IPS-20b (cell line): Measurements from ENCODE around the gene TRAF6.

ENCODE experiments used
- H3K27ac ChIP-seq: one replicate; pipeline ENCODE4 v1.5.1; 2013; ENCODE audit warnings: low read length
- H3K27me3 ChIP-seq: 2 replicates; pipeline ENCODE4 v1.6.1; 2013; ENCODE audit warnings: mild to moderate bottlenecking, low read length, inconsistent platforms; ENCODE audit not compliant: insufficient read depth
- H3K36me3 ChIP-seq: 2 replicates; pipeline ENCODE4 v1.6.1; 2013; ENCODE audit warnings: low read depth, mild to moderate bottlenecking, inconsistent platforms, low read length, moderate library complexity; ENCODE audit not compliant: insufficient read depth
- H3K4me1 ChIP-seq: 2 replicates; pipeline ENCODE4 v1.6.1; 2013; ENCODE audit warnings: mild to moderate bottlenecking, control low read depth, inconsistent platforms, low read length, moderate library complexity; ENCODE audit not compliant: insufficient read depth
- H3K4me3 ChIP-seq: 2 replicates; pipeline ENCODE4 v1.5.1; 2013; ENCODE audit warnings: mild to moderate bottlenecking, low read length, inconsistent platforms
- H3K9ac ChIP-seq: 2 replicates; pipeline ENCODE4 v1.6.1; 2013; ENCODE audit warnings: low read depth, mild to moderate bottlenecking, inconsistent platforms, low read length, moderate library complexity
- H3K9me3 ChIP-seq: 2 replicates; pipeline ENCODE4 v1.6.1; 2013; ENCODE audit warnings: mild to moderate bottlenecking, low read depth, low read length, inconsistent platforms; ENCODE audit not compliant: insufficient read depth

The TRAF6 gene

DNA sequence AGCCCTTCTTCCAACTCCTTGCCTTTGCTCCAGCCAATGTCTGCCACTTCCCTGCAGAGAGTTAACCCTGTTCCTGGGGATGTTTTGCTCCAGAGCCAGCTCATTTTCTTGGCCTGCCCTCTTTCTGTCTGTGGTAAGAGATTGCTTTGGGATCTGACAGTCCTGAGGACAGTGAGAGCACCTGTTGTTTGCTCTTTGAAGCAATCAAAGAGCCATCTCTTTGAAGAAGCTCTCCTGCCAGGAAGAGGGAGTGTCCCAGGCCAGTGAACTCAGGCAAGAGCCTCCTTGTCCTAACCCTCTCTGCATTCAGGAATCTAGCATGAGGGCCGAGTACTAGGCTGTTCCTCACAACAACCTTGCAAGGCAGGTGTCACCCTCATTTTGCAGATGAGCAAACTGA lies 42.2 kb downstream of the TRAF6 start:
- Histone ChIP-seq H3K27me3 (peaks cover 3% of the 10 kb centered on the region; the same call in 1 of the 2 replicates), H3K9me3 (no peaks in the 10 kb centered on the region), H3K9ac (no peak overlapping the region), H3K36me3 (no peaks in the 10 kb centered on the region), H3K27ac (no peak overlapping the region), H3K4me3 (no peak overlapping the region), H3K4me1 (no peaks in the 10 kb centered on the region)

DNA sequence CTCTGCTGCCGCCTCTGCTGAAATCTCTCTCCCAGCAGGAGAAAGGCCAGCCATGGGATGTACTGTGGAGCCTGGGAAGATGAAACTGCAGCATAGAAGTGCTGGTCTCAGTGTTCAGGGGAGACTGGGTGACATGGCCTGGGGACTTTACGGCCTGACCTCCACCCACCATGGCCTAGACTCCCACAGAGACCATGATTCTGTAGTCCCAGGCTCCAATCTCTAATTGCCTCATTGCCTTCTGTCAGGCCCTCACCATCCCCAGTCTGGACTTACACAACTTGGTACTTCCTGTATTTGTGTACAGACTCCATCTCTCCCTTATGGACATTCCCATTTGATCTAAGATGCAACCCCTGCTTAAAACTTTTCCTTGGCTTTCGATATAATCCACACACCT lies 43.1 kb downstream of the TRAF6 start:
- Histone ChIP-seq H3K4me3 (no peak overlapping the region), H3K27ac (no peak overlapping the region), H3K27me3 (peaks cover 3% of the 10 kb centered on the region; the same call in 1 of the 2 replicates), H3K4me1 (no peaks in the 10 kb centered on the region), H3K36me3 (no peaks in the 10 kb centered on the region), H3K9ac (no peak overlapping the region), H3K9me3 (no peaks in the 10 kb centered on the region)

DNA sequence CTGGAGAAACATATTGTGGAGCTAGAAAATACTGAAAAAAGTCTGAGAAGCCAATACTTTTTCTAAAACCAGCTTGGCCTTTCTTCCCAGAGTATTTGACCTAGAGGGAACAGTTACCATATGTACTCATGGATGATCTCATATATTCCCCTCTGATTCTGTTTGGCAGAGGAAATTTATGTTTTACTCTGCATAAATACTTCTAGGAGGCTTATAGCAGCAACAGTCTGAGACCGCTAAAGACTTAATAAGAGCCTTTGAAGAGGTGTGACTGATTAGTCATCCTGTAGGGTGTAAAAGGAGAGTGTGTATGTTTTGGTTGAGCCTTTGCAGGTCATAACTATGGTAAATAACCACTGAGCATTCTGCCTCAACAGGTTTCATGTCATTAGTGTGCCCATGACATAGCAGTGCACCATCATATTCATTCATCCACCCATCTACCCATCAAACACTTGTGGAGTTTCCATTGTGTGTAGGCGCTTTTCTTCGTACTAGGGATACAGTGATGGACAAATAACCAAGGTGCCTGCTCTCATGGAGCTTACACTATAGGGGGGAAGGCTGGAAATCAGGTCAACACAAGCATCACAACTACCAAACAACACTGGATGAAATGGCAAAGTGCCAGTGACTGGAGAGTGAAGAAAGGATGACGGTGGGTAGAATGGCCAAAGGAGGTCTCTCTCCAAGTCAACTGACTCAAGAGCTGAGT lies 44.5 kb downstream of the TRAF6 start:
- peaks cover under 1% of the 10 kb centered on the region; the same call in 1 of the 2 replicates for H3K4me1 ChIP-seq
- no peaks in the 10 kb centered on the region for H3K9me3 ChIP-seq
- no peak overlapping the region for H3K4me3 ChIP-seq
- H3K27ac ChIP-seq: no peak overlapping the region
- H3K36me3 ChIP-seq: no peaks in the 10 kb centered on the region
- peaks cover 3% of the 10 kb centered on the region; the same call in 1 of the 2 replicates for H3K27me3 ChIP-seq
- H3K9ac ChIP-seq: no peak overlapping the region

DNA sequence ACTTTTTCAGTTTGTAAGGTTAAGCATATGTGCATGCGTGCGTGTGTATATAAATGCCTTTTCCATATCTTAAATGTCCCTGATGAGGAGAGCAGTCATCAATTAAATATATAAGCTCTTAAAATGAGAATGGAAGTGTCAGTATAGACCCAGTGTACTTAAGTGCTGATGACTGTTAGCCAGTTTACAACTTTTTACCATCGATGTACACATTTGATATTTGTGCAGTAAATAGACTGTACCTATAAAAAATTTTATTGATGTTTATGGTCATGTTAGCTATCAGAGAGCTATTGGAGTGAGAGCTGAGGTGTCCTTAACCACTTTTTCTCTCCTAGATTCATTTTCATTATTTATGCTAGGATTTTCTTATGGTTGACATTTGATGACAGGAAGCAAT lies 45.4 kb downstream of the TRAF6 start:
- Histone ChIP-seq H3K27me3 (peaks cover under 1% of the 10 kb centered on the region; the same call in 1 of the 2 replicates), H3K9me3 (no peaks in the 10 kb centered on the region), H3K9ac (no peak overlapping the region), H3K27ac (no peak overlapping the region), H3K4me1 (peaks cover 4% of the 10 kb centered on the region; the same call in 1 of the 2 replicates), H3K4me3 (no peak overlapping the region), H3K36me3 (no peaks in the 10 kb centered on the region)

DNA sequence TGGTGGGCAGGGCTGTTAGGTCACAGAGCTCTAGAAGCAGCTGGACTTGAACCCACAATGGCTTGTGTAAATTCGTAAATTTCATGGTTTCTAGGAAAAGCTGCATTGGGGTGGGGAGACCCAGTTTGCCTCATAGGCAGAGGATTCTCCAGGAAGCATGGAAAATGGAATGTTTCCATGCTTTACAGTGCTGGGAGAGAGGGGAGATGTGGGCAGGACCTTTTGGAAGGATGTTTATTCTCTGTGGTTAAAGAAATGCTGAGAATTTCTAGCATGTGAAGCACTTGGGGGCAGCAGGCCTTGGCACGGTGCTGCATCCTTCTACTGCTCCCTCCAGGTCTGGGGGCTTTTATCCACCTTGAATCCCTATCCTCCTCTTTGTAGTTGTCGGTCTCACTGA lies 46.3 kb downstream of the TRAF6 start:
- Histone ChIP-seq H3K27me3 (no peaks in the 10 kb centered on the region), H3K27ac (no peak overlapping the region), H3K9me3 (no peaks in the 10 kb centered on the region), H3K4me3 (no peak overlapping the region), H3K9ac (no peak overlapping the region), H3K4me1 (peaks cover 4% of the 10 kb centered on the region; the same call in 1 of the 2 replicates), H3K36me3 (no peaks in the 10 kb centered on the region)

DNA sequence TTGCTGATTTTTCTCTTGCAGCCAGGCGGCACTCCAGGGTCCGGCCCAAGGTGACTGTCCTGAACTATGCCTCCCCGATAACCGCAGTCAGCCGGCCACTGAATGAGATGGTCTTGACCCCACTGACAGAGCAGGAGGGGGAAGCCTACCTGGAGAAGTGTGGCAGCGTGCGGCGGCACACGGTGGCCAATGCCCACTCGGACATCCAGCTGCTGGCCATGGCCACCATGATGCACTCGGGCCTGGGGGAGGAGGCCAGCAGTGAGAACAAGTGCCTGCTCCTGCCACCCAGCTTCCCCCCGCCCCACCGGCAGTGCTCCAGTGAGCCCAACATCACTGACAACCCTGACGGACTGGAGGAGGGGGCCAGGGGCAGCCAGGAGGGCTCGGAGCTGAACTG lies 47.8 kb downstream of the TRAF6 start:
- Histone ChIP-seq H3K27me3 (no peaks in the 10 kb centered on the region), H3K4me3 (no peak overlapping the region), H3K9me3 (no peaks in the 10 kb centered on the region), H3K4me1 (peaks cover 4% of the 10 kb centered on the region; the same call in 1 of the 2 replicates), H3K9ac (no peak overlapping the region), H3K27ac (no peak overlapping the region), H3K36me3 (no peaks in the 10 kb centered on the region)

DNA sequence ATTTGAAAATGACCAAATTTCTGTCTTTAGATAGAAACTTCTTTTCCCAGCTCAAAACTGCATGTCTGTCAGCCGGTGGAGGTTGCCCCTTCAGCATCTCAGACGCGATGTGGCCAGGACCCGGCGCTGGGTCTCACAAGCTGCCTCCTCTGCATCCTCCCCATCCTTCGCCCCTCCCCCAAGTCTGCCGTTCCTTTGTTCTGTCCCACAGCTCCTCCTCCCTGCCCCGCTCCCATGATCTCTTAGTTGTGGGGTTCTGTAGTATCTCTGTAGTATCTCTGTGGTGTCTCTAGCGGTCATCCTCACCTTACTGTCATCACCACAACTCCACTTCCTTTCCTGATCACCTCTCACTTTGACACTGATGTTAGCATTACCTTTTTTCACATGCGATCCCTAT lies 49.9 kb downstream of the TRAF6 start:
- no peaks in the 10 kb centered on the region for H3K27me3 ChIP-seq
- no peak overlapping the region for H3K4me3 ChIP-seq
- H3K4me1 ChIP-seq: peaks cover 8% of the 10 kb centered on the region; the same call in 1 of the 2 replicates
- no peak overlapping the region for H3K27ac ChIP-seq
- H3K9ac ChIP-seq: no peak overlapping the region
- no peaks in the 10 kb centered on the region for H3K36me3 ChIP-seq
- H3K9me3 ChIP-seq: no peaks in the 10 kb centered on the region

DNA sequence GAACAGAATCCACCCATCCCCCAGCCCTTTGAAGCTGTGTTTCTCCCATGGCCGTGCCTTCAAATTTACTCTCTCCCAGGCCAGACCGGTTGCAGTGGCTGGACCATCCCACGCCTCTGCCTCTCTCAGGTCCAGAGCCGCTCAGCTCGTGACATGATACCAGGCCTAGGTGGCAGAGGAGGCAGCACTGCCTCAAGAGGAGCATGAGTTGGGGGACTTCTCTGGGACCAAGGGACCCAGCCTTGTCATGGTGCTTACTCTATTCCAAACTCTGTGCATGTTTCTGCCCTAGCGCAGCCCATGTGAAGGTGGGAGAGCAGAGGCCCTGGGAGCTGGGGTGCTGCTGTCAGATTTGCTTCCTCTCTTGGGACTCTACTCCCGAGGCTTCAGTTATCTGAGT lies 51.0 kb downstream of the TRAF6 start:
- Histone ChIP-seq H3K9me3 (no peaks in the 10 kb centered on the region), H3K9ac (no peak overlapping the region), H3K27me3 (no peaks in the 10 kb centered on the region), H3K27ac (no peak overlapping the region), H3K4me1 (peaks cover 14% of the 10 kb centered on the region; the same call in 1 of the 2 replicates), H3K4me3 (no peak overlapping the region), H3K36me3 (no peaks in the 10 kb centered on the region)

DNA sequence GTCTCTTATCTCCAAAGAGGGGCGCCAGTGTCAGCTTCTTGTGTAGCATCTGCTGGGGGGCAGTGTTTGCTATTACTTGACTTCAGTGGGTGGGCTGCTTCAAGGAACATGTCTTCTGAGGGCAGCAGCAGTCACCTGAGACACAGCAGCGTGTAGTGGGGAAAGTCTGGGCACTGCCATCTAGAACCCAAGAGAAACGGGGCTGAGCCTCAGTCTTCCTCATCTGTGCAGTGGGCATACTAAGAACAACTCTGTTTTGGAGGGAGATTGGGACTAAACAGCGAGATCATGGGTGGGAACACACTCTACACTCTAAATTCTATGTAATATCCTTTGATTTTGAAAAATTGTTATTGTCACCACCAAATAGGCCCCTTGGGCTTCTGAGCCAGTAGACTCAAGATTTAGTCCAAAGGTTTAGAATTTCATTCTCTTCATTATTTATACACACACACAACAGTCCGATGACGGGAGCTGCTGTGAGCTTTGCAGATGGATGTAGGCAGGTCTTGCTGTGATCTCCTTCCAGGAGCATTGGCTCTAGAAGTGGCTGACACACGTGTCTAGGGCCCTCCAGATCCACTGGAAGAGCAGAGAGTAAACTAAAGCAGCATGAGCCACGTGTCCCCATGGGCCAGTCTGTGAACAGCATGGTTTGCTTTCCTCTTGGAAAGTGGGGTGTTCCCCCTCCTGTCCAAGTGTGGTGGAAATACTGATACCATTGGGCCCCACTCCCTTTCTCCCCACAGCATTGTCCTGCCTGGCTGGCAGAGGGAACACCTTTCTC lies 51.8 kb downstream of the TRAF6 start:
- Histone ChIP-seq H3K9ac (no peak overlapping the region), H3K9me3 (no peaks in the 10 kb centered on the region), H3K4me3 (no peak overlapping the region), H3K4me1 (peaks cover 17% of the 10 kb centered on the region; the same call in 1 of the 2 replicates), H3K36me3 (no peaks in the 10 kb centered on the region), H3K27ac (no peak overlapping the region), H3K27me3 (no peaks in the 10 kb centered on the region)

DNA sequence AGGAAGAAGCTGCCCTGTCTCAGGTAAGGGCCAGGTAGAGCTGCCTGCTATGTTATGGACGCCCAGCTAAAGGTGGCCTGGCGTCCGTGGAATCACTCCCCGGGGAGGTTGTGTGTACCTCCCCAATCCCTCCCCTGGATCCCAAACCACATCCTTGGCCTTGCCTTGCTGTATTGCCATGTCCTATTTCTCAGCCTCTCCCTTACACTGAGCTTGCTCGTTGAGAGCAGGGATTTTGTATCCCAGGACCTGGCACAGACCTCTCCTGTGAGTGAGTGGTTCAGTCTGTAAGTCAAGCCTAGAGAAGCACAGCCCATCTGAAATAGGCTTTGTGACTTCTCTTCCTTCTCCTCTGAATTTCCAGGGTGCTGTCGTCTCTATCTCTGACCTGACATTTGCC lies 53.9 kb downstream of the TRAF6 start:
- peaks cover 17% of the 10 kb centered on the region; the same call in 1 of the 2 replicates for H3K4me1 ChIP-seq
- no peak overlapping the region for H3K4me3 ChIP-seq
- peaks cover 5% of the 10 kb centered on the region; the same call in 1 of the 2 replicates for H3K36me3 ChIP-seq
- no peak overlapping the region for H3K27ac ChIP-seq
- H3K9me3 ChIP-seq: no peaks in the 10 kb centered on the region
- no peaks in the 10 kb centered on the region for H3K27me3 ChIP-seq
- no peak overlapping the region for H3K9ac ChIP-seq

DNA sequence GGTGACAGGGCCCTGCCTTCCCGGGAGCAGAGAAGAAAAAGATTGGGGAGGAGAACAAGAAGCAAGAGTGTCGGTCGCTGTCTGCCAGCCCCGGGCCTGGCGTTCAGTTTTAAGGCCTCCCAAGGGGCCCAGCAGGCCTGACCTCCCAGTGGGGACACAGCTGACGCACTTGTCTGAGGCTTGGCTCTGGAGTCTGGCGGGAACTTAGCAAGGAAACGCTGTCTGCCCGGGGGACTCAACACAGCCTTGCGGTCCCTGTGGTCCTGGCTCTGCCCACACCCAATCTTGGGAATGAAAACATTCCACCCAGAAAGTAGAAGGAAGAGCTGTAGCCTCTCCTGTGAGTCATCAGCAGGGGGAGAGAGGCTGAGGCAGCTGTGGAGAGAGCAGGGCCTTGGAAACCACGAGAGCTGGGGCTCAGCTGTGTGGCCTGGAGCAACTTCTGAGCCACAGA lies 54.4 kb downstream of the TRAF6 start:
- Histone ChIP-seq H3K27me3 (no peaks in the 10 kb centered on the region), H3K36me3 (peaks cover 9% of the 10 kb centered on the region; the same call in 1 of the 2 replicates), H3K4me1 (peaks cover 17% of the 10 kb centered on the region; the same call in 1 of the 2 replicates), H3K9ac (no peak overlapping the region), H3K9me3 (no peaks in the 10 kb centered on the region), H3K4me3 (no peak overlapping the region), H3K27ac (no peak overlapping the region)
